HepG2 (cell line): Measurements from ENCODE around the gene PRR35. TPM values are rescaled to one million over a fixed set of nuclear protein-coding genes. Genes with fewer than 3 reads are reported as not detected.

Source experiments
- AKNA ChIP-seq: sonication (generic); formaldehyde crosslinking; IDR thresholded peaks from 2 replicates; pipeline ENCODE4 v1.4.0; 2020; ENCODE audit warnings: missing genetic modification reagents, borderline replicate concordance
- DBP ChIP-seq: sonication (generic); formaldehyde crosslinking; IDR thresholded peaks from 2 replicates; pipeline ENCODE4 v1.4.0; 2020; ENCODE audit warnings: missing genetic modification reagents; ENCODE audit errors: not compliant biosample characterization
- FOSL1 ChIP-seq: sonication (generic); formaldehyde crosslinking; IDR thresholded peaks from 2 replicates; pipeline ENCODE4 v1.9.0; 2021; ENCODE audit warnings: missing genetic modification reagents, borderline replicate concordance
- GTF2F1 ChIP-seq: fragments of 150-350 bp; IDR thresholded peaks from 2 replicates; pipeline ENCODE4 v1.6.1; 2014; ENCODE audit warnings: low read length
- HNF1A ChIP-seq, 2 experiments: sonication (generic) in 1 of 2; formaldehyde crosslinking in 1 of 2; IDR thresholded peaks; 2 replicates each; pipeline versions ENCODE4 v1.4.0 to v1.6.1; 2016 to 2020; ENCODE audit warnings: borderline replicate concordance in 1 of 2, low read depth in 1 of 2, mild to moderate bottlenecking in 1 of 2, missing genetic modification reagents in 1 of 2
- MEIS2 ChIP-seq: sonication (generic); formaldehyde crosslinking; IDR thresholded peaks from 2 replicates; pipeline ENCODE4 v1.9.0; 2021; ENCODE audit warnings: mild to moderate bottlenecking, missing genetic modification reagents
- NAIF1 ChIP-seq: sonication (generic); formaldehyde crosslinking; IDR thresholded peaks from 2 replicates; pipeline ENCODE4 v1.5.0; 2020; ENCODE audit warnings: mild to moderate bottlenecking, missing genetic modification reagents, borderline replicate concordance
- PHB2 ChIP-seq: fragments of 450-650 bp; IDR thresholded peaks from 2 replicates; pipeline ENCODE4 v1.6.1; 2018; ENCODE audit not compliant: partially characterized antibody
- RAD51 ChIP-seq: fragments of 450-650 bp; IDR thresholded peaks from 2 replicates; pipeline ENCODE4 v1.6.1; 2016; ENCODE audit warnings: borderline replicate concordance
- SATB2 ChIP-seq: sonication (generic); formaldehyde crosslinking; IDR thresholded peaks from 2 replicates; pipeline ENCODE4 v1.5.0; 2020; ENCODE audit warnings: missing genetic modification reagents
- YEATS2 ChIP-seq: sonication (generic); formaldehyde crosslinking; IDR thresholded peaks from 2 replicates; pipeline ENCODE4 v1.4.0; 2020; ENCODE audit warnings: missing genetic modification reagents, borderline replicate concordance
- ZBTB20 ChIP-seq: sonication (generic); formaldehyde crosslinking; IDR thresholded peaks from 2 replicates; pipeline ENCODE4 v1.8.1; 2023; ENCODE audit warnings: missing genetic modification reagents, low read depth, mild to moderate bottlenecking, borderline replicate concordance
- ZFP1 ChIP-seq: IDR thresholded peaks from 2 replicates; pipeline ENCODE4 v1.6.1; 2016
- ZFP41 ChIP-seq: sonication (generic); formaldehyde crosslinking; IDR thresholded peaks from 2 replicates; pipeline ENCODE4 v1.4.0; 2020; ENCODE audit warnings: mild to moderate bottlenecking, missing genetic modification reagents, borderline replicate concordance
- ZNF501 ChIP-seq: sonication (generic); formaldehyde crosslinking; IDR thresholded peaks from 2 replicates; pipeline ENCODE4 v1.5.1; 2020; ENCODE audit warnings: mild to moderate bottlenecking, moderate library complexity, missing genetic modification reagents
- ZNF644 ChIP-seq: IDR thresholded peaks from 2 replicates; pipeline ENCODE4 v1.6.1; 2016; ENCODE audit warnings: low read depth
- ZNF704 ChIP-seq: sonication (generic); formaldehyde crosslinking; IDR thresholded peaks from 2 replicates; pipeline ENCODE4 v1.8.1; 2023; ENCODE audit warnings: mild to moderate bottlenecking, inconsistent platforms, moderate library complexity, missing genetic modification reagents, borderline replicate concordance
- ZNF749 ChIP-seq: sonication (generic); formaldehyde crosslinking; IDR thresholded peaks from 2 replicates; pipeline ENCODE4 v1.8.0; 2022; ENCODE audit warnings: mild to moderate bottlenecking, missing genetic modification reagents, moderate library complexity, borderline replicate concordance
- polyA plus RNA-seq, 8 experiments: library from polyadenylated mRNA; depleted of rRNA in 3 of 8; stranded (reverse) in 7 of 8; unstranded in 1 of 8; fragments of >200 nt; fragmentation: Illumina TruSeq in 4 of 8; extraction: Trizol in 4 of 8; gene quantifications; 2 replicates each; pipeline versions ENCODE4 v1.2.1 to v1.2.3, GENCODE V29; 2011 to 2016; ENCODE audit warnings: low read depth in 4 of 8, missing spikeins in 1 of 8, mixed read lengths in 1 of 8; ENCODE audit not compliant: insufficient read depth in 1 of 8
- total RNA-seq, 5 experiments: library from RNA; depleted of rRNA; stranded (reverse); fragments of >200 nt; fragmentation: Illumina TruSeq; extraction: Trizol; gene quantifications; 2 replicates each; pipeline ENCODE4 v1.2.3, GENCODE V29; 2016; ENCODE audit warnings: low read depth in 1 of 5

PRR35 gene
- total and polyA plus RNA-seq, 2 of the 13 experiments (the other 11 are each of a cell fraction or from before 2014, with no cell fraction given): 0.07 to 0.16 TPM

- no peak for TF ChIP-seq DBP (CRISPR knock-in tag)
- no peak for TF ChIP-seq ZFP41 (CRISPR knock-in tag)
- no peak for TF ChIP-seq ZFP1 (CRISPR knock-in tag)
- 0 out of 2 replicates have a peak, but pooled peaks have one; percentile 9 for TF ChIP-seq ZNF501 (CRISPR knock-in tag)
- TF ChIP-seq ZBTB20 (CRISPR knock-in tag): no peak
- no peak for TF ChIP-seq GTF2F1
- no peak for TF ChIP-seq FOSL1 (CRISPR knock-in tag)
- no peak for TF ChIP-seq ZNF644
- TF ChIP-seq ZNF704 (CRISPR knock-in tag): no peak
- no peak for TF ChIP-seq PHB2
- TF ChIP-seq SATB2: no peak
- no peak for TF ChIP-seq ZNF749
- TF ChIP-seq RAD51: no peak
- TF ChIP-seq AKNA (CRISPR knock-in tag): no peak
- TF ChIP-seq YEATS2 (CRISPR knock-in tag): no peak
- no peak for TF ChIP-seq HNF1A (IDR thresholded peaks at IDR 0.05; ENCODE audit: low read depth)
- TF ChIP-seq HNF1A (CRISPR knock-in tag; IDR thresholded peaks at IDR 0.05; ENCODE audit: borderline replicate concordance): no peak
- TF ChIP-seq NAIF1 (CRISPR knock-in tag): no peak
- TF ChIP-seq MEIS2 (CRISPR knock-in tag): no peak
Observed at GRCh38 chr16:569445-570254, 9.5 kb downstream of the PRR35 start, which contains the start of gene PIGQ (continued).
